A375 (cell line): ENCODE results near the gene NEUROD2. TPM values are rescaled to one million over a fixed set of nuclear protein-coding genes. Genes with fewer than 3 reads are reported as not detected.

Experiments
- total RNA-seq: library from RNA; depleted of rRNA; stranded (reverse); fragments of >200 nt; shearing (Covaris generic); gene quantifications from 2 replicates; pipeline ENCODE4 v1.2.3, GENCODE V29; 2014; rRNA removed

NEUROD2 gene
- total RNA-seq = not detected in 2 replicates

DNA sequence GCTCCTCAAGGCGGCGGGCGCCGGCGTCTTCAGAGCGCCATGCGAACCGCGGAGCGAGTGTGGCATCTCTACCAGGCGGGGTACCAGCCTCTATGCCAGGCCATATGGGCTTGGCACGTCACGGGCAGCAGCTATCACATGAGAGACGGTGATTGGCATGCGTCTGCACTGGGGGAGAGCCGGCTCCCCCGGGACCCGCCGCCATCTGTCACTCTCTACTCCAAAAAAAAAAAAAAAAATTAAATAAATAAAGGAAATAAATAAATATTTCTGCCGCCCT lies at the start of gene NEUROD2:
NEUROD2 (minus strand) TSS at position 70 of the 280 bp plus-strand sequence. CDS start 1,321 bp downstream, outside the sequence.

DNA sequence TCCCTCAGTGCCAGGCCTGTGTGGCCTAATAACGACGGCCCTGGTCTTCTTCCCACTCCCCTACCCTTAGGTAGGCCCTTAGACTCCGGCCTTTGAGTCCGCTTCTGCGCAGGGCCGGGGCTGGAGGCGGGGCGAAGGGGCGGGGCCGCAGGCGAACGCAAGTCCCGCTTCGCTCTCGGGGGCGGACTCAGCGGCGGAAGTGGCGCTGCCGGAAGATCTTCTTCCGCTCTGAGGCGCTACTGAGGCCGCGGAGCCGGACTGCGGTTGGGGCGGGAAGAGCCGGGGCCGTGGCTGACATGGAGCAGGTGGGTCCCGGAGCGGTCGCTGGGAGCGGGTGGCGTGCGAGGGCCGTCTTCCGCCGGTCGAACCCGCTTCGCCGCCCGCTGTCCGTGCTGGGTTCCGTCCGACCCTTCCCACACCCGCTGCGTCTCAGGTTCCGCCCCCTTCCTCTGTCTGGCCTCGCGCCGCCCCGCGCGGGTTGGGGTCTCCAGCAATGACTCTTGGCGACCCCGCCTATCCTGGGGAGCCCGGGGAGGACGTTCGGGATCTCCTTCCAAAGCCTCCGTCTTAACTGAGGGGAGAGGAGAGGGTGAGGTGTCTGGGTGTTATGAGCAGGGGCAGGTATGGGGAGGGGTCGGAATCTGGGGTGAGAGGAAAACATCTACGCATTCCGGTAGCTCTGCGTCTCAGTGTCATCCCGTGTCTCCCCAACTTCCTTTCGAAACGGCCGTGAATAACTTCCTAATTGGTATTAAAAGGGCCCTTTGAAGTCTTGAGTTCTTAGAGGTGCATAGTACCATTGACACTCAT lies 29.4 kb upstream of the NEUROD2 start, which contains the start of gene STARD3:
STARD3 (plus strand) TSS at position 218 of the 810 bp plus-strand sequence. CDS start 16,388 bp downstream, outside the sequence.

DNA sequence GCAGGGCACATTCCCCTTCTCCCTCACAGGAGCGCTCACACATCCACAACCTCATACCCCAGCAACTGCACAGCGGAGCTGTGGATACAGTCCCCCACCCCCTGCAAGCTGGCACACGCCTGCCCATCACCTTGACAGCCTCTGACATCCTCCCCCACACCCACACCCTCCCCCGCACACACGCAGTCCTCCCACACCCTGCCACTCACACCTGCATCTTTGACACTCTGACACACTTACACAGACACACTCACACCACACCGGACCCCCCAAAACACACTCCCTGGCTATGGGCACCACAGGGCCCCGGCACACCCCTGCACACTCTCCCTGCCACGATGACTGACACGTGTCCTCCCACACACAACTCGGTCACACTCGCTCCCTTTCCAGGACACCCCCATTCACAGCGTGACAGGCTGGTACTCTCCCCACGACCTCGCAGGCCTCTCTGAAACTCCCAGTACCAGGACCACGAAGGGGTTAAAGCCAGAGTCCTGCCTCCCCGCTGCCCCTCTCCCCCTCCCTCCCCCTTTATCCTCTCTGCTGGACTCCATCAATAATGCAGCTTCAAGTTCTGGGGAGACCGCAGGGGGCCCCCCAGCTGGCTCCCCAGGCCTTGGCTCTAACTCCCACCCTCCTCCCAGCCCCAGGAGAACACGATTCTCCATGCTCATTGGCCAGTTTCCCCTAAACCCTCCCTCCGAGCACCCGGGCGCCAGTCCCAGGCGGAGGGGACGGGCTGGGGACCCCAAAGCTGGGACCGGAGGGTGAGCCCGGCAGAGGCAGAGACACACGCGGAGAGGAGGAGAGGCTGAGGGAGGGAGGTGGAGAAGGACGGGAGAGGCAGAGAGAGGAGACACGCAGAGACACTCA lies 18.7 kb upstream of the NEUROD2 start, which contains the start of gene PPP1R1B:
PPP1R1B (plus strand) TSS at position 782 of the 876 bp plus-strand sequence. CDS start 441 bp downstream, outside the sequence.

Other genes starting within 250 kb of the NEUROD2 start
- gene FBXL20, start 206.3 kb downstream of the NEUROD2 start, total RNA-seq = 8.2 and 13.2 TPM in 2 replicates
- gene MED1, start 156.7 kb downstream of the NEUROD2 start, total RNA-seq = 27.1 and 29.2 TPM in 2 replicates
- 45.3 and 48.8 TPM in 2 replicates for gene CDK12, start 146.4 kb downstream of the NEUROD2 start, total RNA-seq
- gene PPP1R1B, start 19.0 kb upstream of the NEUROD2 start, total RNA-seq = 1.4 TPM in 2 replicates
- gene STARD3, start 29.2 kb upstream of the NEUROD2 start, total RNA-seq = 37.3 and 37.7 TPM in 2 replicates
- 1.1 and 1.6 TPM in 2 replicates for gene TCAP, start 57.4 kb upstream of the NEUROD2 start, total RNA-seq
- gene PNMT, start 60.5 kb upstream of the NEUROD2 start, total RNA-seq = 0.60 and 0.96 TPM in 2 replicates
- gene PGAP3, start 80.1 kb upstream of the NEUROD2 start, total RNA-seq = 12.2 and 13.9 TPM in 2 replicates
- gene ERBB2, start 92.1 kb upstream of the NEUROD2 start, total RNA-seq = 31.3 and 44.2 TPM in 2 replicates
- gene MIEN1, start 122.6 kb upstream of the NEUROD2 start, total RNA-seq = 92.9 and 99.2 TPM in 2 replicates
- 0.38 TPM in 1 of 2 replicates, not detected in the other for gene GRB7, start 130.0 kb upstream of the NEUROD2 start, total RNA-seq